GM12872 (cell line): ENCODE data around the gene SLCO1B1.

Experiments used
- CTCF ChIP-seq: IDR thresholded peaks from 3 replicates; pipeline ENCODE4 v1.5.1; 2011; ENCODE audit warnings: low read depth, mild to moderate bottlenecking, low read length, moderate library complexity; ENCODE audit not compliant: insufficient read depth

SLCO1B1 gene

GRCh38 chr12:21183721-21184275 is 52.8 kb downstream of the SLCO1B1 start:
- TF ChIP-seq CTCF, result no peak

GRCh38 chr12:21190016-21190415 is 59.0 kb downstream of the SLCO1B1 start:
- TF ChIP-seq CTCF, result no peak

GRCh38 chr12:21219206-21219605 is 88.2 kb downstream of the SLCO1B1 start:
- TF ChIP-seq CTCF, result no peak

- no peak for TF ChIP-seq CTCF
Measured at GRCh38 chr12:21220266-21220665, 89.3 kb downstream of the SLCO1B1 start.

GRCh38 chr12:21221072-21221471 is 90.1 kb downstream of the SLCO1B1 start:
- TF ChIP-seq CTCF, result no peak

- no peak for TF ChIP-seq CTCF
Measured at GRCh38 chr12:21221778-21222177, 90.8 kb downstream of the SLCO1B1 start.

GRCh38 chr12:21223930-21224329 is 92.9 kb downstream of the SLCO1B1 start:
- TF ChIP-seq CTCF, result no peak
